Activated CD8-positive, alpha-beta memory T cell treated with anti-CD3 and anti-CD28 coated beads for 24 hours (primary cell): ENCODE measurements around the gene GPX7.

ENCODE experiments used
- DNase-seq: peaks from one replicate; pipeline ENCODE4 v3.0.0-alpha.2; 2020

The GPX7 gene

DNA sequence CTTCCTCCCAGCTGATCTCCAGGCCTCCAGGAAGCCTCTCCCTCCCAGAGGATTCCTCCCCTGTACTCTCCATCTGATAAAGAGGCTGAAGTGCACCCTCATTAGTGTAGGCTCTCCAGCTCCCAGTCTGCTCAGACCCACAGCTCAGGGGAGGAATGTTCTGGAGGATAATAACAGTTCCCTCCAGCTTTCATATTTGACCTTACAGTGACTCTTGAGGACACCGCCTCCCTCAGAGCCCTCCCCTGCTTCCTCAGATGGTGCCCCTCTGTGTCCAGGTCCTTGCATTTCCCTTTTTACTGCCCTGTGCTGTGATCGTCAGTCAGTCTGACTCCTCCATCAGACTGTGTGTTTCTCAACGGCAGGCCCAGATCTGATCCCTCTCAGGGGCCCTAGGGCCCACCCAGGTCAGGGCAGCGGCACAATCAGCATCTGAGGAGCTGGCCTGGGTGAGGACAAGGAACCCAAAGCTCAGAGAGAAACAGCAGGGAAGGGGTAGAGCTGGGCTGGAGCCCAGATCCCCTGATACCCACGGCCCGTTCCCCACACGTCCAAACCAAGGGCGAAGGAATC, 29.7 kb downstream of the GPX7 start:
- DNase-seq = peak; percentile 69

DNA sequence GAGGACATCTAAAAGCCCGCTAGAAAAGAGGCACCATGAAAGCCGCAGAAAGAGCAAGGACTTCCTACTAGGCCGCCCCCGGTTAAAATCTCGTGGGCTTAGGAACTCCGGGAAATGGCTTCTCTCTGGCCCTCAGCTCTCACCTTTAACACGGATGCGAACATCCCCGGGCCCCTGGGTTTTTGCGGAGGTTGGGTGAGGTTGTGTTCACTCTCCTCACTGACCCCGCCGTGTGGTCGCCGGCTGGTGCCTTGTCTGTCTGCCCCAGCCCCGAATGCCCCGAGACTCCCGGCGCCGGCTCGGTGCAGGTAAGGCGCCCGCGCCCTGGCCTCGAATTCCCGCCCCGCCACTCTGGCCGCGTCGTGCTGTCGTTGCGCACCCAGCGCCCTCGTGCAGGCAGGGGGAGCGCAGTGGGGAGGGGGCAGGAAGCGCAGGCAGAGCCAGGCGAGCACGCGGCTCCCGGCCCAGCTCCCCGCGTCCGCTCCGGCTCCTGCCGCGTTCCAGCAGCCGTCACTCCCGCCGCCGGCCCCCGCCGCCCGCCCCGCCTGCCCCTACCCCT, 30.6 kb downstream of the GPX7 start, which contains the start of gene SHISAL2A:
SHISAL2A (plus strand) TSS at position 437 of the 559 bp plus-strand sequence. CDS start 326 bp downstream, outside the sequence.
- peak; percentile 88 for DNase-seq

DNA sequence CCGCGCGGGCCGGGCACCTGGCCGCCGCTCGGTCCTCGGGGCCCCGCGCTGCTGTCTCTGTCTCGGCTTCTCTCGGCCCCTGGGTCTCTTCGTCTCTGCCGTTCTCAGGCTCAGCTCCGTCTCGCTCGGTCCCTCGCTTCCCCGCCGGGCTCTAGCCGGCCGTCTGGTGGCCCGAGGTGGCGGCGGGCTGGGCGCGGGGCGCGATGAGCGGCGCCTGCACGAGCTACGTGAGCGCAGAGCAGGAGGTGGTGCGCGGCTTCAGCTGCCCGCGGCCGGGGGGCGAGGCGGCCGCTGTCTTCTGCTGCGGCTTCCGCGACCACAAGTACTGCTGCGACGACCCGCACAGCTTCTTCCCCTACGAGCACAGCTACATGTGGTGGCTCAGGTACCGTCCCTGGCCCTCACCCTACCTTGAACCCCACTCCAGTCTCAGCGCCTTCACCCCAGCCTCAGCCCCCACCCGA, 31.2 kb downstream of the GPX7 start:
- peak; percentile 86 for DNase-seq

DNA sequence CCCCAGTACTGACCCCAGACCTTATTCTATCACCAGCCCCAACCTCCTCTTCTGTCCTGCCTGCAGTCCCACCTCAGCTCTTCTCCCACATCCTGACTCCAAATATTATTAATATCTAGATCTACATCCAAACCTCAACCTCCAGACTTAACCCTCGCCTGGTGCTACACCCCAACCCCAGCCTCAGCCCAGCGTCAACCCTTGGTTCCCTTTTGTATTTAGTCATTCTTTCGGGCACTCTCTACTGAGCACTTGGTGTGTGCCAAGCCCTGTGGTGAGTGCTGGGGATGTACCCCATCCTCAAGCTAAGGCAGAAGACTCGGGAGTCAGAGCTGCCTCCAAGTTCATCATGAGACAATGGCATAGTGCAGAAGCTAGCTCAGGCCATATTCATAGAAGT, 31.9 kb downstream of the GPX7 start:
- DNase-seq = peak; percentile 70

GRCh38 chr1:52635321-52636089, 33.3 kb downstream of the GPX7 start:
- DNase-seq = peak; percentile 54

- DNase-seq = peak; percentile 83
Observed at GRCh38 chr1:52636721-52637695, 34.8 kb downstream of the GPX7 start.

DNA sequence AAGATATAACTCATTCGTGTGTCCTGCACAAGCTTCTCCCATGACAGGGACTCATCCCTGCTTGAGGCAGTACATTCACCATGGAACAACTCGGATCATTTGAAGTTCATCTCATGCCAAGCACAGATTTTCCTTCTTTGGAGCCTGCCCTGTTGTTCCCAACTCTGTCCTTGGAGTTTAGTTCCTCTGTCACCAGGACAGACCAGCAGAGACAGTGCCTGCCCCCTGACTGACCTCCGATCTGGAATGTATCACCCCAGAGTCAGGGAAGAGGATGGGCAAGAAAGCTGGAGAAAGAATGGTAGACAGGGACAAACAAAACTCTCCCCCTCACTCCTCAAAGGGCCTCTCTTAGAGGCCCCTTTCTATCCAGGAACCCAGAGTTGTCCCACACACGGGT, 35.8 kb downstream of the GPX7 start:
- peak; percentile 54 for DNase-seq

- peak; percentile 43 for DNase-seq
Observed at GRCh38 chr1:52640697-52641096, 38.5 kb downstream of the GPX7 start.

DNA sequence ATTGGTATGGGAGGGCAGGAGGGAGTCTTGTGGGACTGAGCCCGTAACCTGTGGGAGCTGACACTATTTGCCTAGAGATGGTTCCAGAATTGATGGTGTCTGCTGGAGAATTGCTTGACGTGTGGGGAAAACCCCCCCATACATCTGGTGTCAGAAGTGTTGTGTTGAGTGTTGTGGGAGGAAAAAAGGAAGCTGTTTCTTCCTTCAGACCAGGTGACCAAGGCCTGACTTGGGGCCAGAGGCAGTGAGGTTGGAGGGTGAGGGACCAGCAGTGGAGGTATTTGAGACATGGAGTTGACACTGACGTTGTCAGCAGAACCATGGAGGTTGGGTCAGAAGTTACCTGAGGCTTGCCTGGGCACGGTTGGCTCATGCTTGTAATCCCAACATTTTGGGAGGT, 39.1 kb downstream of the GPX7 start:
- DNase-seq = peak; percentile 51

- peak; percentile 37 for DNase-seq
Observed at GRCh38 chr1:52645261-52645660, 43.1 kb downstream of the GPX7 start.

- DNase-seq = no peak
Observed at GRCh38 chr1:52651904-52652303, 49.7 kb downstream of the GPX7 start.

GRCh38 chr1:52653207-52653849, 51.2 kb downstream of the GPX7 start:
- no peak for DNase-seq

- DNase-seq = no peak
Observed at GRCh38 chr1:52654063-52654462, 51.9 kb downstream of the GPX7 start.

GRCh38 chr1:52657702-52658101, 55.5 kb downstream of the GPX7 start:
- DNase-seq = no peak
